SJCRH30 (cell line): ENCODE measurements around the gene KLK2. TPM values are rescaled to one million over a fixed set of nuclear protein-coding genes. Genes with fewer than 3 reads are reported as not detected.
A peak's percentile ranks its signal among the peaks of the same experiment; 100 is the strongest.

ENCODE experiments used
- DNase-seq, 2 experiments: peaks; one replicate each; pipeline ENCODE4 v3.0.0-alpha.2; 2015 to 2020
- H3K27ac ChIP-seq: fragments of 250-450 bp; sonication (Bioruptor Pico); 2 replicates; pipeline ENCODE4 v1.5.1; 2020; ENCODE audit warnings: mild to moderate bottlenecking, moderate library complexity
- H3K27me3 ChIP-seq: fragments of 250-450 bp; sonication (Bioruptor Pico); 2 replicates; pipeline ENCODE4 v1.5.1; 2020; ENCODE audit warnings: mild to moderate bottlenecking, moderate library complexity
- H3K36me3 ChIP-seq: fragments of 250-450 bp; sonication (Bioruptor Pico); 2 replicates; pipeline ENCODE4 v1.5.1; 2020; ENCODE audit warnings: mild to moderate bottlenecking, moderate library complexity
- H3K4me1 ChIP-seq: fragments of 250-450 bp; sonication (Bioruptor Pico); 2 replicates; pipeline ENCODE4 v1.5.1; 2020; ENCODE audit warnings: mild to moderate bottlenecking, moderate library complexity
- H3K4me3 ChIP-seq: fragments of 250-450 bp; sonication (Bioruptor Pico); 2 replicates; pipeline ENCODE4 v1.5.1; 2020; ENCODE audit warnings: mild to moderate bottlenecking, moderate library complexity
- H3K9me3 ChIP-seq: fragments of 250-450 bp; sonication (Bioruptor Pico); replicated peaks from 2 replicates; pipeline ENCODE4 v1.5.1; 2020; ENCODE audit warnings: mild to moderate bottlenecking, moderate library complexity
- total RNA-seq: library from RNA; depleted of rRNA; stranded (reverse); fragments of >200 nt; shearing (Covaris generic); gene quantifications from 2 replicates; pipeline ENCODE4 v1.2.3, GENCODE V29; 2014

KLK2 gene
- total RNA-seq, 1 experiment from 2014 or later, result not detected

GRCh38 chr19:50838239-50838638 lies 35.0 kb upstream of the KLK2 start:
- Histone ChIP-seq H3K9me3 (no peaks in the 10 kb centered on the region), H3K4me3 (no peak overlapping the region), H3K27ac (no peak overlapping the region), H3K4me1 (no peaks in the 10 kb centered on the region), H3K27me3 (no peaks in the 10 kb centered on the region), H3K36me3 (no peaks in the 10 kb centered on the region)
- no peak for DNase-seq

GRCh38 chr19:50839712-50840655 lies 33.3 kb upstream of the KLK2 start:
- Histone ChIP-seq H3K4me3 (no peak overlapping the region), H3K27me3 (no peaks in the 10 kb centered on the region), H3K9me3 (no peaks in the 10 kb centered on the region), H3K4me1 (0 out of 2 replicates have a peak, but pooled peaks cover 2% of the 10 kb centered on the region), H3K27ac (no peak overlapping the region), H3K36me3 (no peaks in the 10 kb centered on the region)
- no peak for DNase-seq

DNA sequence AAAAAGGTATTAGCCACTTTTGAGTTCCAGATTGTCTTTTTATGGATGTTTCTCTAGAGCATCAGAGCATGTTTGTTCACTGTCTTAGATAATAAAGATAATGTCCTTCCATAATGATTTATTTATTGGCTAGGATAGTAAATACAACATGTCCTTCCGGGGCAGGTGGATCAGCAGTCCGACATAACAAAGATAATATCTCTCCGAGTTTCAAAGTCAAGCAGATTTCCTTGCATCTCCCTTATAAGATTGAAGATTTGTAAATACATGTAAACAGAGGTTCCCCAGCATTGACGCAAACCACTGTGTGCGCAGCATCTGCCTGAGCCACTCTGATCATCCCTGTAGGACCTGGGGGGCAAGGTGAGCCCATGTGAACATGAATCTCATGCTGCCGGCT lies 31.1 kb upstream of the KLK2 start:
- no peaks in the 10 kb centered on the region for H3K9me3 ChIP-seq
- H3K36me3 ChIP-seq, result no peaks in the 10 kb centered on the region
- H3K4me1 ChIP-seq, result 0 out of 2 replicates have a peak, but pooled peaks cover 2% of the 10 kb centered on the region
- H3K4me3 ChIP-seq, result no peak overlapping the region
- DNase-seq, result no peak
- no peak overlapping the region for H3K27ac ChIP-seq
- no peaks in the 10 kb centered on the region for H3K27me3 ChIP-seq

GRCh38 chr19:50843205-50843604 lies 30.0 kb upstream of the KLK2 start:
- H3K36me3 ChIP-seq, result no peaks in the 10 kb centered on the region
- H3K9me3 ChIP-seq, result no peaks in the 10 kb centered on the region
- DNase-seq, result no peak
- H3K27ac ChIP-seq, result no peak overlapping the region
- no peak overlapping the region for H3K4me3 ChIP-seq
- H3K4me1 ChIP-seq, result 0 out of 2 replicates have a peak, but pooled peaks cover 2% of the 10 kb centered on the region
- no peaks in the 10 kb centered on the region for H3K27me3 ChIP-seq

DNA sequence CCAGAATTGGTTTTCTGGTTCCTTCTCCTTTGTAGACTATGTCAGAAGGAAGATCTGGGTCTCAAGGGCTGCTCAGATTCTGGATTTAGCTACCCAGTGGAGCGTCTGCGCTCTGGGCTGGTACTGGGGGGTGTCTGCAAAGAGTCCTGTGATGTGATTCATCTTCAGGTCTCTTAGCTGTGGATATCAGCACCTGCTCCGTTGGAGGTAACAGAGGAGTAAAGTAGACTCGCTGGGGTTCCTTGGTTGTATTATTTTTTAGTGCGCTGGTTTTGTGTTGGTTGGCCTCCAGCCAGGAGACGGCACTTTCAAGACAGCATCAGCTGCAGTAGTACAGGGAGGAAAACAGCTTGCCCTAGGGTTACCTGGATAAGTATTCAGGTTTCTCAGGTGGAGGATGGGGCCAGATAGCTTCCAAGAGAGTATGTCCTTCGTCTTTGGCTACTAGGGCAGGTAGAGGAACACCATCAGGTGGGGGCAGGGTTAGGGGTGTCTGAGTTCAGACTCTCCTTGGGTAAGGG lies 29.5 kb upstream of the KLK2 start:
- DNase-seq, result peak in 1 of 2 experiments; percentile 22
- H3K27me3 ChIP-seq, result no peaks in the 10 kb centered on the region
- 0 out of 2 replicates have a peak, but pooled peaks cover 2% of the 10 kb centered on the region for H3K4me1 ChIP-seq

DNA sequence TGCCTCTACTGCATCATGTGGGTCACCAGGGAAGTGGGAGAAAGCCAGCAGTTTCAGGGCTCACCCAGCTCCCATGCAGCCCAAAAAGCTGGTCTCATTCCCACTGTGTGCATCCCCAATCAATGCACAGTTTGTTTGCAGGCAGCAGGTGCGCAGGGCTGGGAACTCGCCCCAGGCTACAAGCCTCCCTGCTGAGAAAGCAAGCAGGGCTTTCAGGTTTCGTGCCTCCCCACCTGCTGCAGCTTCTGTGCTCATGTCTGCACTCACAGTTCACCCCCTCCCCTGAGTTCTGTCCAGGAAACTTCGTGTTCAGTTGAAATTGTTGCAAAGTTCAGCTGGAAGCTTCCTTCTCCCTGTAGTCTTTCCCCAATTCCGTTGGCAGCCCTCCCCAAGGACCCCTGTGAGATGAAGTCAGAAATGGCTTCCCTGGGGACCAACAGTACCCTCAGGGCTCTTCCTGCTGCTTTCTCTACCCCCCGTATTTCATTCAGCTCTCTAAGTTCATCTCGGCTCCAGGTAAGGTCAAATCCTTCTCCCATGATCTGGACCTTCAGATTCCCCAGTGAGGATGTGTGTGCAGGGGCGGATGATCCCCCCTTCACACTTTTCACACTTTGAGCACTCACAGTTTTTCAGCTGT lies 28.8 kb upstream of the KLK2 start:
- DNase-seq, result peak; percentile 59 to 78
- no peak overlapping the region for H3K4me3 ChIP-seq
- H3K9me3 ChIP-seq, result no peaks in the 10 kb centered on the region
- no peaks in the 10 kb centered on the region for H3K27me3 ChIP-seq
- H3K36me3 ChIP-seq, result no peaks in the 10 kb centered on the region
- no peak overlapping the region for H3K27ac ChIP-seq
- 0 out of 2 replicates have a peak, but pooled peaks cover 2% of the 10 kb centered on the region for H3K4me1 ChIP-seq

More for the DNA sequence above, 29.5 kb upstream of the KLK2 start:
- Histone ChIP-seq H3K36me3 (no peaks in the 10 kb centered on the region), H3K4me3 (no peak overlapping the region), H3K27ac (no peak overlapping the region), H3K9me3 (no peaks in the 10 kb centered on the region)

DNA sequence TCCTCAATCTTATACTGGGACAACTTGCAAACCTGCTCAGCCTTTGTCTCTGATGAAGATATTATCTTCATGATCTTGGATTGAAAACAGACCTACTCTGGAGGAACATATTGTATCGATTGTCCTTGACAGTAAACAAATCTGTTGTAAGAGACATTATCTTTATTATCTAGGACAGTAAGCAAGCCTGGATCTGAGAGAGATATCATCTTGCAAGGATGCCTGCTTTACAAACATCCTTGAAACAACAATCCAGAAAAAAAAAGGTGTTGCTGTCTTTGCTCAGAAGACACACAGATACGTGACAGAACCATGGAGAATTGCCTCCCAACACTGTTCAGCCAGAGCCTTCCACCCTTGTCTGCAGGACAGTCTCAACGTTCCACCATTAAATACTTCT lies 22.5 kb upstream of the KLK2 start:
- H3K4me1 ChIP-seq, result no peaks in the 10 kb centered on the region
- no peak overlapping the region for H3K4me3 ChIP-seq
- H3K36me3 ChIP-seq, result no peaks in the 10 kb centered on the region
- H3K9me3 ChIP-seq, result no peaks in the 10 kb centered on the region
- H3K27ac ChIP-seq, result no peak overlapping the region
- no peak for DNase-seq
- no peaks in the 10 kb centered on the region; the same call in 1 of the 2 replicates for H3K27me3 ChIP-seq

DNA sequence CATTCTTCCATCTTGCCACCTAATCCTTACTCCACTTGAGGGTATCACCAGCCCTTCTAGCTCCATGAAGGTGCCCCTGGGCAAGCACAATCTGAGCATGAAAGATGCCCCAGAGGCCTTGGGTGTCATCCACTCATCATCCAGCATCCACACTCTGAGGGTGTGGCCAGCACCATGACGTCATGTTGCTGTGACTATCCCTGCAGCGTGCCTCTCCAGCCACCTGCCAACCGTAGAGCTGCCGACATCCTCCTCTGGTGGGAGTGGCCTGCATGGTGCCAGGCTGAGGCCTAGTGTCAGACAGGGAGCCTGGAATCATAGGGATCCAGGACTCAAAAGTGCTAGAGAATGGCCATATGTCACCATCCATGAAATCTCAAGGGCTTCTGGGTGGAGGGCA lies 21.6 kb upstream of the KLK2 start:
- no peaks in the 10 kb centered on the region for H3K36me3 ChIP-seq
- H3K4me1 ChIP-seq, result no peaks in the 10 kb centered on the region
- no peak overlapping the region for H3K27ac ChIP-seq
- no peaks in the 10 kb centered on the region for H3K9me3 ChIP-seq
- no peak for DNase-seq
- no peaks in the 10 kb centered on the region; the same call in 1 of the 2 replicates for H3K27me3 ChIP-seq
- no peak overlapping the region for H3K4me3 ChIP-seq

DNA sequence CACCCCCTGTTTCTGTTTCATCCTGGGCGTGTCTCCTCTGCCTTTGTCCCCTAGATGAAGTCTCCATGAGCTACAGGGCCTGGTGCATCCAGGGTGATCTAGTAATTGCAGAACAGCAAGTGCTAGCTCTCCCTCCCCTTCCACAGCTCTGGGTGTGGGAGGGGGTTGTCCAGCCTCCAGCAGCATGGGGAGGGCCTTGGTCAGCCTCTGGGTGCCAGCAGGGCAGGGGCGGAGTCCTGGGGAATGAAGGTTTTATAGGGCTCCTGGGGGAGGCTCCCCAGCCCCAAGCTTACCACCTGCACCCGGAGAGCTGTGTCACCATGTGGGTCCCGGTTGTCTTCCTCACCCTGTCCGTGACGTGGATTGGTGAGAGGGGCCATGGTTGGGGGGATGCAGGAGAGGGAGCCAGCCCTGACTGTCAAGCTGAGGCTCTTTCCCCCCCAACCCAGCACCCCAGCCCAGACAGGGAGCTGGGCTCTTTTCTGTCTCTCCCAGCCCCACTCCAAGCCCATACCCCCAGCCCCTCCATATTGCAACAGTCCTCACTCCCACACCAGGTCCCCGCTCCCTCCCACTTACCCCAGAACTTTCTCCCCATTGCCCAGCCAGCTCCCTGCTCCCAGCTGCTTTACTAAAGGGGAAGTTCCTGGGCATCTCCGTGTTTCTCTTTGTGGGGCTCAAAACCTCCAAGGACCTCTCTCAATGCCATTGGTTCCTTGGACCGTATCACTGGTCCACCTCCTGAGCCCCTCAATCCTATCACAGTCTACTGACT lies 18.4 kb upstream of the KLK2 start, which contains the start of gene KLK3:
TSS of gene KLK3 (plus strand) at position 280 of the 775 bp plus-strand sequence. CDS start at position 321, 41 bp downstream.
- no peaks in the 10 kb centered on the region; the same call in 1 of the 2 replicates for H3K27me3 ChIP-seq
- no peak within 1 kb of the TSS for H3K4me3 ChIP-seq
- no peaks in the 10 kb centered on the region for H3K9me3 ChIP-seq
- DNase-seq, result no peak
- no peaks in the 10 kb centered on the region for H3K36me3 ChIP-seq
- H3K4me1 ChIP-seq, result no peaks in the 10 kb centered on the region
- H3K27ac ChIP-seq, result no peak within 1 kb of the TSS

DNA sequence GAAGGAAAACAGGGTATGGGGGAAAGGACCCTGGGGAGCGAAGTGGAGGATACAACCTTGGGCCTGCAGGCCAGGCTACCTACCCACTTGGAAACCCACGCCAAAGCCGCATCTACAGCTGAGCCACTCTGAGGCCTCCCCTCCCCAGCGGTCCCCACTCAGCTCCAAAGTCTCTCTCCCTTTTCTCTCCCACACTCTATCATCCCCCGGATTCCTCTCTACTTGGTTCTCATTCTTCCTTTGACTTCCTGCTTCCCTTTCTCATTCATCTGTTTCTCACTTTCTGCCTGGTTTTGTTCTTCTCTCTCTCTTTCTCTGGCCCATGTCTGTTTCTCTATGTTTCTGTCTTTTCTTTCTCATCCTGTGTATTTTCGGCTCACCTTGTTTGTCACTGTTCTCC lies 15.9 kb upstream of the KLK2 start:
- no peak overlapping the region for H3K4me3 ChIP-seq
- H3K9me3 ChIP-seq, result 0 out of 2 replicates have a peak, but pooled peaks cover 3% of the 10 kb centered on the region
- no peak overlapping the region for H3K27ac ChIP-seq
- H3K27me3 ChIP-seq, result no peaks in the 10 kb centered on the region; the same call in 1 of the 2 replicates
- H3K36me3 ChIP-seq, result no peaks in the 10 kb centered on the region
- H3K4me1 ChIP-seq, result no peaks in the 10 kb centered on the region
- no peak for DNase-seq

- H3K4me1 ChIP-seq, result no peaks in the 10 kb centered on the region
- H3K27ac ChIP-seq, result no peak overlapping the region
- H3K36me3 ChIP-seq, result no peaks in the 10 kb centered on the region
- no peak for DNase-seq
- no peaks in the 10 kb centered on the region; the same call in 1 of the 2 replicates for H3K27me3 ChIP-seq
- 0 out of 2 replicates have a peak, but pooled peaks cover 3% of the 10 kb centered on the region for H3K9me3 ChIP-seq
- H3K4me3 ChIP-seq, result no peak overlapping the region
These were observed 14.4 kb upstream of the KLK2 start for GRCh38 chr19:50858886-50859285.

- Histone ChIP-seq H3K4me3 (no peak overlapping the region), H3K27me3 (no peaks in the 10 kb centered on the region), H3K27ac (no peak overlapping the region), H3K9me3 (0 out of 2 replicates have a peak, but pooled peaks cover 3% of the 10 kb centered on the region), H3K4me1 (no peaks in the 10 kb centered on the region), H3K36me3 (no peaks in the 10 kb centered on the region)
- DNase-seq, result no peak
These were observed 13.4 kb upstream of the KLK2 start for GRCh38 chr19:50859849-50860248.

DNA sequence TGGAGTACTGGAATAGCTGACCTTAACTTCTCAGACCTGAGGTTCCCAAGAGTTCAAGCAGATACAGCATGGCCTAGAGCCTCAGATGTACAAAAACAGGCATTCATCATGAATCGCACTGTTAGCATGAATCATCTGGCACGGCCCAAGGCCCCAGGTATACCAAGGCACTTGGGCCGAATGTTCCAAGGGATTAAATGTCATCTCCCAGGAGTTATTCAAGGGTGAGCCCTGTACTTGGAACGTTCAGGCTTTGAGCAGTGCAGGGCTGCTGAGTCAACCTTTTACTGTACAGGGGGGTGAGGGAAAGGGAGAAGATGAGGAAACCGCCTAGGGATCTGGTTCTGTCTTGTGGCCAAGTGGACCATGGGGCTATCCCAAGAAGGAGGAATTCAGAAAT lies 12.2 kb upstream of the KLK2 start:
- Histone ChIP-seq H3K36me3 (no peaks in the 10 kb centered on the region), H3K9me3 (0 out of 2 replicates have a peak, but pooled peaks cover 3% of the 10 kb centered on the region), H3K4me1 (no peaks in the 10 kb centered on the region), H3K4me3 (no peak overlapping the region), H3K27ac (no peak overlapping the region), H3K27me3 (no peaks in the 10 kb centered on the region)
- DNase-seq, result no peak
